ENCODE data around the gene ORAI2. TPM values are rescaled to one million over a fixed set of nuclear protein-coding genes. Genes with fewer than 3 reads are reported as not detected.

ORAI2 gene
- total and polyA plus RNA-seq, 2 of the 8 experiments (the other 6 are each of a cell fraction or from before 2014, with no cell fraction given): 20.7 to 35.2 TPM

- H3K23ac ChIP-seq (ENCODE audit: insufficient read length): no peak overlapping the region
- no peaks in the 10 kb centered on the region; the same call in 1 of the 2 replicates for H3K23me2 ChIP-seq (ENCODE audit: low read depth, low read length)
- no peak overlapping the region for H2BK120ac ChIP-seq (replicated peaks; ENCODE audit: low read depth, low read length)
- ChIA-PET POLR2A (ENCODE audit: partially characterized antibody) (interaction anchor here (0.8 to 4.5 kb wide), 7 partner anchors 8 to 59 kb away, joined by 3 to 27 read pairs (median 5); partner anchors contain the start of genes ALKBH4 and LRWD1), CTCF (ENCODE audit: partially characterized antibody) (interaction anchor here (0.6 to 2.1 kb wide), 8 partner anchors 21 to 1338 kb away, joined by 3 to 5 read pairs (median 3); no protein-coding TSS in a partner anchor)
- H3K79me2 ChIP-seq (ENCODE audit: control insufficient read depth in 1 of 2, insufficient read depth in 2 of 2, low read length in 2 of 2): no peaks in the 10 kb centered on the region
- H3K9ac ChIP-seq (replicated peaks in 1 of 4; ENCODE audit: extremely low read depth in 1 of 4, low read depth in 3 of 4, low read length in 3 of 4): no peak overlapping the region
- H3K36me3 ChIP-seq (ENCODE audit: control insufficient read depth in 2 of 4, insufficient read depth in 4 of 4, low read length in 3 of 4): peaks cover 7 to 22% (median 17%) of the 10 kb centered on the region in 4 experiments; a peak in 5 of 8 replicates
- H3K27ac ChIP-seq (ENCODE audit: low read depth, low read length): no peak overlapping the region
- no peak overlapping the region for H3K14ac ChIP-seq (ENCODE audit: insufficient read length)
- no peak overlapping the region for H2BK15ac ChIP-seq (ENCODE audit: low read length)
- no peak overlapping the region for H2BK20ac ChIP-seq (ENCODE audit: low read length)
- H3K4me2 ChIP-seq (ENCODE audit: insufficient read depth in 1 of 2, low read depth in 2 of 2, low read length in 2 of 2): no peak overlapping the region
- H2AK5ac ChIP-seq (ENCODE audit: low read depth, low read length): no peak overlapping the region
- H2BK12ac ChIP-seq (ENCODE audit: low read depth, low read length): no peak overlapping the region
- no peak for DNase-seq (ENCODE audit: low read depth in 1 of 2, low spot score in 2 of 2)
- H3K4me1 ChIP-seq (replicated peaks in 1 of 4; ENCODE audit: control insufficient read depth in 3 of 4, insufficient read depth in 4 of 4, low read length in 3 of 4): peaks cover 0 to 3% (median 0%) of the 10 kb centered on the region in 4 experiments; a peak in 2 of 7 replicates
- H4K8ac ChIP-seq (ENCODE audit: extremely low read depth, insufficient read depth, low read length): no peak overlapping the region
- no peak overlapping the region for H2BK5ac ChIP-seq (ENCODE audit: low read depth, low read length)
- H4K91ac ChIP-seq (replicated peaks; ENCODE audit: insufficient read length, low read length): no peak overlapping the region
- no peaks in the 10 kb centered on the region for H3K9me3 ChIP-seq (ENCODE audit: insufficient read depth in 2 of 2, low read depth in 1 of 2, low read length in 1 of 2)
- no peak overlapping the region for H3K4ac ChIP-seq (replicated peaks; ENCODE audit: insufficient read length, low read depth, low read length)
- no peak overlapping the region for H4K5ac ChIP-seq (ENCODE audit: insufficient read length, low read depth, low read length)
- H3K27me3 ChIP-seq (replicated peaks in 1 of 4; ENCODE audit: control insufficient read depth in 3 of 4, extremely low read depth in 1 of 4, insufficient read depth in 3 of 4, low read length in 3 of 4): no peaks in the 10 kb centered on the region; a peak in 1 of 7 replicates
- peaks cover 0 to 2% of the 10 kb centered on the region in 2 experiments for H4K20me1 ChIP-seq (replicated peaks in 1 of 2; ENCODE audit: control insufficient read depth in 1 of 2, insufficient read depth in 2 of 2, low read length in 2 of 2)
- 93% methylated on average over 10 of the region's 10 CpGs; no CpG with 5 or more reads in 1 of the 2 experiments for WGBS, 2 experiments (ENCODE audit: extremely low coverage in 1 of 2, insufficient coverage in 1 of 2, insufficient read length in 1 of 2, insufficient replicate concordance in 2 of 2, low coverage in 1 of 2, low lambda C conversion rate in 2 of 2, missing lambda C conversion rate in 1 of 2)
- no peak for FAIRE-seq
- H3K18ac ChIP-seq (ENCODE audit: extremely low read depth, low read length): no peak overlapping the region
- no peak overlapping the region for H2AFZ ChIP-seq (ENCODE audit: low read length)
- H3K79me1 ChIP-seq (ENCODE audit: low read depth, low read length): no peaks in the 10 kb centered on the region
- no peak overlapping the region for H3K56ac ChIP-seq (replicated peaks; ENCODE audit: insufficient read length, low read depth, low read length)
- no peak overlapping the region for H3K4me3 ChIP-seq (ENCODE audit: extremely low read depth in 1 of 4, insufficient read depth in 2 of 4, low read depth in 3 of 4, low read length in 4 of 4)
- TF ChIP-seq RFX5 (IDR thresholded peaks at IDR 0.05; ENCODE audit: borderline replicate concordance, low read depth, low read length) (no peak), BCL11A (IDR thresholded peaks at IDR 0.05; ENCODE audit: low read depth in 2 of 2, low read length in 2 of 2) (no peak), ASH2L (IDR thresholded peaks at IDR 0.05; ENCODE audit: low read length) (no peak), TEAD4 (IDR thresholded peaks at IDR 0.05; ENCODE audit: low read depth, low read length) (no peak), TAF7 (optimal IDR thresholded peaks at IDR 0.05; ENCODE audit: borderline replicate concordance, low read depth, low read length) (no peak), PHF8 (conservative IDR thresholded peaks at IDR 0.05; ENCODE audit: low read depth, low read length) (no peak), HDAC6 (IDR thresholded peaks at IDR 0.05; ENCODE audit: low read depth, low read length) (no peak), CTBP2 (IDR thresholded peaks at IDR 0.05; ENCODE audit: borderline replicate concordance, insufficient read depth, insufficient read length, low read length) (no peak), CEBPB (IDR thresholded peaks at IDR 0.05; ENCODE audit: low read depth, low read length) (no peak), POU5F1 (IDR thresholded peaks at IDR 0.05; ENCODE audit: low read depth, low read length) (no peak), EP300 (IDR thresholded peaks at IDR 0.05; ENCODE audit: borderline replicate concordance in 1 of 2, low read depth in 2 of 2, low read length in 2 of 2) (no peak), SUZ12 (IDR thresholded peaks at IDR 0.05; ENCODE audit: low read length) (no peak)
- TF ChIP-seq, protein P1, sequence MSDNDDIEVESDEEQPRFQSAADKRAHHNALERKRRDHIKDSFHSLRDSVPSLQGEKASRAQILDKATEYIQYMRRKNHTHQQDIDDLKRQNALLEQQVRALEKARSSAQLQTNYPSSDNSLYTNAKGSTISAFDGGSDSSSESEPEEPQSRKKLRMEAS (IDR thresholded peaks at IDR 0.05): no peak
These were observed 23.0 kb downstream of the ORAI2 start for GRCh38 chr7:102456327-102456726.
